HG02623 (cell line): ENCODE results near the gene RNF152.

Experiments
- ATAC-seq: cut with Tn5 transposase; IDR thresholded peaks from one replicate; pipeline ENCODE4 v1.9.1; 2021; ENCODE audit warnings: moderate library complexity; ENCODE audit not compliant: unreplicated experiment

RNF152 gene

DNA sequence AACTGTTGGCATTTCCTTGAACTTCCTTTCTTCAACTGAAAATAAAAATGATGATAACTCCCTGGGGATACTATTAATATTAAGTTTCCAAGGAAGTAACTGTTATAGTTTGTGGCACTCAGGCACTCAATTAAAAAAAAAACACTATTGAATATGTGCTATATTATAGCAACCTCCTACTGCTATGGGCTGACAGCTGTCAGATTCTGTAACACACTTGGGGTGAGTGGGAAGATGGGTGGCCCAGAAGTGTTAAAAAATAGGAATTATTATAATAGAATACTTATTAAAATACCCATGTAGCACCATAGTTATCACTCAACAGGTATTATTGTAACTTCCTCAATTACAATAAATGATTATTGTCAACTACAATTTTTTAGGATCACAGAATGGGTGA is 130.9 kb downstream of the RNF152 start:
- no peak for ATAC-seq
